Kidney epithelial cell (primary cell): ENCODE data around the gene C14orf180. TPM values are rescaled to one million over a fixed set of nuclear protein-coding genes. Genes with fewer than 3 reads are reported as not detected.

Experiments used
- DNase-seq: peaks from one replicate; pipeline ENCODE4 v3.0.0-alpha.2; 2010; ENCODE audit warnings: low read depth
- H3K27me3 ChIP-seq: 2 replicates; pipeline ENCODE4 v1.6.0; 2011; ENCODE audit warnings: low read length; ENCODE audit not compliant: control insufficient read depth, insufficient read depth
- H3K36me3 ChIP-seq: 2 replicates; pipeline ENCODE4 v1.5.1; 2011; ENCODE audit warnings: low read length; ENCODE audit not compliant: control insufficient read depth, insufficient read depth
- H3K4me3 ChIP-seq: 2 replicates; pipeline ENCODE4 v1.5.1; 2011; ENCODE audit warnings: low read depth, mild to moderate bottlenecking, control low read depth, low read length
- total RNA-seq: library from RNA; depleted of rRNA; stranded (reverse); fragments of >200 nt; gene quantifications from 2 replicates; pipeline ENCODE4 v1.2.3, GENCODE V29; 2015
- TF ChIP-seq, protein P1 (sequence below): IDR thresholded peaks from 2 replicates; pipeline ENCODE4 v1.5.1; 2011; ENCODE audit warnings: mild to moderate bottlenecking, moderate library complexity, low read length, control low read depth, inconsistent platforms; ENCODE audit not compliant: insufficient read depth, poor library complexity, severe bottlenecking

C14orf180 gene
- total RNA-seq, 1 donor from 2014 or later: not detected

DNA sequence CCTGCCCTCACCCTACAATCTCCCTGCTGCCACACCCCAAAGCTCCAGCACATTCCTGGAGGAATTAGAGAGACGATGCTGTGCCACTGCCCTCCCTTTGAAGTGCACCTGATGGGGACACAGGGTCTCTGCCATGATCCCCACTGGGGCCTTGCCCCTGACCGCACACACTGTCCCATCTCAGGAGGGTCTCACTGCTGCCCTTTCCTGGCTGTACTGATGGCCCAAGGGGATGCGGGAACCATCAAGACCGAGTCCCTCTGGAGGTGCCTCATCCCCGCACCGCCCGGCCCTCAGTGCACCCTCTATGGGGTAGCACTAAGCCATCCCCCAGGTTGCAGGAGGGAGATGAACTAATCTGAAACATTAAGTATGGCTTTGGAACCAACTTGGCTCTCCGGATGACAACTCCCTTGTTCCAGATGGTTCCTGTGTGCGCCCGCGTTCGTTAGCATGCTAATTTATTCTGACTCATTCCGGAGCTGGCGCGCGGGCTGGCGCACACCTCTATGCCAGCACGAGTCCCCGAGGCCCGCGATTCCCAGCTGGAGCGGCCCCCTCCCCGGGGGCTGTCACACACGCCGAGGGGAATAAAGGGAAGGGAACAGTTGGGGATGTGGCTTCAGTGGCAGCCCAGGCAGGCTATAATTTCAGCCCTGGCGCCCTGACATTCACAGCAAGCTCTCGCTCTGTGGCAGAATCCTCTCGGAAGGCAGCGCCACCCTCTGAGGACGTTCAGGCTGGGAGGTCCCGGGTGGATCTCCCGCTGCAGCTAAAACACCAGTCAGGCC, 34.2 kb upstream of the C14orf180 start:
- TF ChIP-seq, protein P1, sequence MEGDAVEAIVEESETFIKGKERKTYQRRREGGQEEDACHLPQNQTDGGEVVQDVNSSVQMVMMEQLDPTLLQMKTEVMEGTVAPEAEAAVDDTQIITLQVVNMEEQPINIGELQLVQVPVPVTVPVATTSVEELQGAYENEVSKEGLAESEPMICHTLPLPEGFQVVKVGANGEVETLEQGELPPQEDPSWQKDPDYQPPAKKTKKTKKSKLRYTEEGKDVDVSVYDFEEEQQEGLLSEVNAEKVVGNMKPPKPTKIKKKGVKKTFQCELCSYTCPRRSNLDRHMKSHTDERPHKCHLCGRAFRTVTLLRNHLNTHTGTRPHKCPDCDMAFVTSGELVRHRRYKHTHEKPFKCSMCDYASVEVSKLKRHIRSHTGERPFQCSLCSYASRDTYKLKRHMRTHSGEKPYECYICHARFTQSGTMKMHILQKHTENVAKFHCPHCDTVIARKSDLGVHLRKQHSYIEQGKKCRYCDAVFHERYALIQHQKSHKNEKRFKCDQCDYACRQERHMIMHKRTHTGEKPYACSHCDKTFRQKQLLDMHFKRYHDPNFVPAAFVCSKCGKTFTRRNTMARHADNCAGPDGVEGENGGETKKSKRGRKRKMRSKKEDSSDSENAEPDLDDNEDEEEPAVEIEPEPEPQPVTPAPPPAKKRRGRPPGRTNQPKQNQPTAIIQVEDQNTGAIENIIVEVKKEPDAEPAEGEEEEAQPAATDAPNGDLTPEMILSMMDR: no peak
- peaks cover 26% of the 10 kb centered on the region for H3K27me3 ChIP-seq
- DNase-seq: no peak
- no peak overlapping the region for H3K4me3 ChIP-seq
- no peaks in the 10 kb centered on the region for H3K36me3 ChIP-seq

DNA sequence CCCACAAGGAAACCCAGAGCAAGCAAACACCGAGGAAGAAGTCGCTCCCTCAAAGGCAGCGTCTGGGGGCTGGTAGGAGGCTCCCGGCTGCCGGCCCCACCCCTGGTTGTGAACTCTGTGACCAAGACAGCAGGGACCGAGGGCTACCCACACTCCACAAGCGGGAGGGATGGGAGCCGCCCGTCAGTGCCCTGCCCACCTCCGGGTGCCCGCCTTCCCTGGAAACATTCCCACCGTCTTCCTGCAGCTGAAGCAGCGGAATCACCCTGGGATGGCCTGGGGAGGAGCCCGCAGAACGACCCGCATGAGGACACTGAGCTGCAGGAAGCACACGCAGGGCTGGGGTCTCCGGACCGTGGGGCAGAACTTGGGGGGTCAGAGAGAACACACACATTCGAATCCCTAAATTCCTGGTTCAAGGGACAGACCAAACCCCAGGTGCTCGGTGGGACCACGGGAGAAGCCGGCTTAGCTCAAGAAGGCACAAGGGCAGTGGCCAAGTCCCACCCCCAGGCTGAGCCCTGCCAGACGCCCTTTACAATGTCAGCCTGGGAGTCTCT, 33.5 kb upstream of the C14orf180 start:
- Histone ChIP-seq H3K36me3 (no peaks in the 10 kb centered on the region), H3K27me3 (peaks cover 26% of the 10 kb centered on the region), H3K4me3 (no peak overlapping the region)
- TF ChIP-seq, protein P1: no peak
- no peak for DNase-seq

DNA sequence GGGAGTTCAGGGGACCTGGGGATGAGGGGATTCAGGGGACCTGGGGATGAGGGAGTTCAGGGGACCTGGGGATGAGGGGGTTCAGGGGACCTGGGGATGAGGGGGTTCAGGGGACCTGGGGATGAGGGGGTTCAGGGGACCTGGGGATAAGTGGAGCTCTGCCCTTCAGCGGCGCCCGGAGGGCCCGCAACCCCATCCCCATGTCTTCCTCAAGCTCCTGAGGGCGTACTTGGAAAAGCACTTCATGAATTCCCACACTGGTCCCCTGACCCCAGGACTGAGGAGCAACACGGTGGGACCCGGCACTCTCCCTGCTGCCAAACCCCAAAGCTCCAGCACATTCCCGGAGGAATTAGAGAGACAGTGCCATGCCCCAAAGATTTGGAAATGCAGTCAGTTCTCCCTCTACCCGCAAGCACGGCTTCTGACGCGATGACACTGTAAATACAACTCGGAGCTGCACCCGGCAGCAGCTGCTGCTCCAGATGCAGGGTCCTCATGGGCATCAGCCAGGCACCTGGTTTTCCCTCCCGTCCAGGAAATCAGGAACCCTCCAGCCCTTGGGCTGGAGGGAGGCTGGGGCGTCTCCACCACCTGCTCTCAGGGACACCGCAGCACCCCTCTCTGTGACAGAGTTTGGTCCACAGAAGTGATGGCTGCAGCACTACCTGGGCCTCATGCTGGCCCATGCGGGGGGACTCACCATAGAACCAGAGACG, 32.8 kb upstream of the C14orf180 start:
- no peak for DNase-seq
- Histone ChIP-seq H3K4me3 (no peak overlapping the region), H3K27me3 (peaks cover 28% of the 10 kb centered on the region), H3K36me3 (no peaks in the 10 kb centered on the region)
- TF ChIP-seq, protein P1: no peak

DNA sequence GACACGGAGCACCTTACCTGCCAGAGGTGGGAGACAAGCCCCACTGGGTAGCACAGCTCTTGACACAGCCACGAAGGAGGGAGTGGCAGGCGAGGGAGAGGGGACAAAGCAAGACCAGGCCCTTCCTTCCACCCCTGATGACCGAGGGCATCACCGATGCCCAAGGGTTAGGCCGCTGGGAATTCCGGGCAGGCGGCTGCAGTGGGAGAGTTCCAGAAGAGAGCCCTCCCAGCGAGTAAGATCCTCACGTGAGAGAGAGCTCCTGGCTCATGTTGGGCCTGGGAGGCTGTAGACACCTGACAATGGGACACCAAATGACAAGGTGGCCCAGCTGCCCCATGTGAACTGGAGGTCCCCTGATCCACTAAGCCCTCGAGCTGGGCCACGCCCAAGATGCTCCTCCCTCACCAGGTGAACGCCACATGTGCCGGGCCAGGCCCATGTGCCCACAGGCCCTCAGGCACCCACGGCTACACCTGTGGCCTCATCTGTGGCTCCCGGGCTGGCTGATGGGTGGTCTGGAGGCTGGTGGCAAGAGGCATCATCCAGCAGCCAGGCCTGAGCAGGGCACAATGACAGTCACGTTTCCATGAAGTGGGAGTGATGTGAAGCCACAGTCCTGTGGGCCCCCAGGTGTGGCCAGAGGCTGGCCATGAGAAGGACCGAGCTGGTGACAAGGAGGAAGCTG, 32.1 kb upstream of the C14orf180 start:
- no peak overlapping the region for H3K4me3 ChIP-seq
- TF ChIP-seq, protein P1: no peak
- H3K36me3 ChIP-seq: no peaks in the 10 kb centered on the region
- no peak for DNase-seq
- peaks cover 28% of the 10 kb centered on the region for H3K27me3 ChIP-seq

DNA sequence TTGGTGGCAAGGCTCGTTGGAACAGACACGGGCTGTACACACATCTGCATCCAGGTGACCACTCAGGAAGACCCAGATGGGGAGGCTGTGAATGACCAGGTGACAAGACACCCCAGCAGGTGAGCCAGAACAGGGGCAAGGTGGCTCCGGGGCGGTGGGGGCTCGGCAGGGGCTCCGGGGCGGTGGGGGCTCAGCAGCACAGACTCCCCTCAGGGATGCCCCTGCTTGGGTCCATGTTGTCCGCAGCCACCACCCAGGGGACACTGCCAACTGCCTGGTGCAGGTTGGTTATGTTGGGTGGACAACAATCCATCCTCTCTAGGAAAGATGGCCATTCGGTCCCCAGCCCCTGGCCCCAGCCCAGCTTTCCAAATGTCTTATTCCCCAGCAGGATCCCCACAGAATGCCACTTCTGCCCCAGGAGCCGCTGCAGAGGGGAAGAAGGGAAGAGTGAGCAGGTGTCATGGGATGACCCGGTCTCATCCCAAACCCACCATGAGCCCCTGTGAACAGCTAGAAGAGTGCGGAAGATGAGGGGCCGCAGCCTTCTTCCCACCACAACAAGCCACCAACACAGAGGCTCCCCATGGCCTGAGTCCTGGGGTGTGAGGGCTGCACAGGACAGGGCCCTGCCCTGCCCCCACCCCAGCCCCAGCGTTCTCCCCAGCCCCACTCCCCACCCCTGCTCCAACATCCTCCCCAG, 31.4 kb upstream of the C14orf180 start:
- no peak overlapping the region for H3K4me3 ChIP-seq
- H3K36me3 ChIP-seq: no peaks in the 10 kb centered on the region
- TF ChIP-seq, protein P1: no peak
- no peak for DNase-seq
- peaks cover 25% of the 10 kb centered on the region for H3K27me3 ChIP-seq
